ENCODE data around the gene DCDC2. TPM values are rescaled to one million over a fixed set of nuclear protein-coding genes. Genes with fewer than 3 reads are reported as not detected.

Gene DCDC2
- total and polyA plus RNA-seq, 7 donors, result under 0.01 to 1.6 (median 0.53) TPM; not detected in 3

- intact Hi-C loops (cut with DNase I), result no loop called here
- peak; percentile 80 for DNase-seq
- Histone ChIP-seq H3K9me3 (no peaks in the 10 kb centered on the region), H3K4me1 (no peaks in the 10 kb centered on the region), H3K27me3 (no peaks in the 10 kb centered on the region), H3K36me3 (no peaks in the 10 kb centered on the region), H3K4me3 (no peak overlapping the region), H3K27ac (no peak overlapping the region)
- no peak for TF ChIP-seq POLR2A (IDR thresholded peaks at IDR 0.05)
- TF ChIP-seq, protein P1, sequence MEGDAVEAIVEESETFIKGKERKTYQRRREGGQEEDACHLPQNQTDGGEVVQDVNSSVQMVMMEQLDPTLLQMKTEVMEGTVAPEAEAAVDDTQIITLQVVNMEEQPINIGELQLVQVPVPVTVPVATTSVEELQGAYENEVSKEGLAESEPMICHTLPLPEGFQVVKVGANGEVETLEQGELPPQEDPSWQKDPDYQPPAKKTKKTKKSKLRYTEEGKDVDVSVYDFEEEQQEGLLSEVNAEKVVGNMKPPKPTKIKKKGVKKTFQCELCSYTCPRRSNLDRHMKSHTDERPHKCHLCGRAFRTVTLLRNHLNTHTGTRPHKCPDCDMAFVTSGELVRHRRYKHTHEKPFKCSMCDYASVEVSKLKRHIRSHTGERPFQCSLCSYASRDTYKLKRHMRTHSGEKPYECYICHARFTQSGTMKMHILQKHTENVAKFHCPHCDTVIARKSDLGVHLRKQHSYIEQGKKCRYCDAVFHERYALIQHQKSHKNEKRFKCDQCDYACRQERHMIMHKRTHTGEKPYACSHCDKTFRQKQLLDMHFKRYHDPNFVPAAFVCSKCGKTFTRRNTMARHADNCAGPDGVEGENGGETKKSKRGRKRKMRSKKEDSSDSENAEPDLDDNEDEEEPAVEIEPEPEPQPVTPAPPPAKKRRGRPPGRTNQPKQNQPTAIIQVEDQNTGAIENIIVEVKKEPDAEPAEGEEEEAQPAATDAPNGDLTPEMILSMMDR (IDR thresholded peaks at IDR 0.05), result no peak
- no peak for TF ChIP-seq POLR2AphosphoS5 (IDR thresholded peaks at IDR 0.05)
- TF ChIP-seq EP300 (IDR thresholded peaks at IDR 0.05), result no peak
- WGBS, 2 donors, result 84 to 87% methylated on average over 13 of the region's 13 CpGs
These were observed 217.3 kb downstream of the DCDC2 start for GRCh38 chr6:24140591-24140990.

DNA sequence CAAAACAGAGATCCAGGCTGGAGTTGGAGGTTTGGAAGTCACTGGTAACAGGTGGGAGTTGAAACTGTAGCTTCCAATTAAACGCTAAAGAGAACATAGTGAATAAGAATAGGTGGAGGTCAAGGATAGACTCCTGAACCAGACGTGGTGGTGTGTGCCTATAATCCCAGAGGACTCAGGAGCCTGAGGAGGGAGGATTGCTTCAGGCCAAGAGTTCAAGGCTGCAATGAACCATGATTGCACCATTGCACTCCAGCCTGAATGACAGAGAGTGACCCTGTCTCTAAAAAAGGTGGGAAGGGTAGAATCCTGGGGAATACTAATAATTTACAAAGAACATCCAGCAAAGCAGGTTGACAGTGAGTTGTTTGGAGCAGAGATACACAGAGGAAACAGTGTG, 218.2 kb downstream of the DCDC2 start:
- no peaks in the 10 kb centered on the region for H3K4me1 ChIP-seq
- intact Hi-C loops (cut with DNase I), result no loop called here
- H3K27ac ChIP-seq, result no peak overlapping the region
- no peaks in the 10 kb centered on the region for H3K27me3 ChIP-seq
- TF ChIP-seq EP300 (IDR thresholded peaks at IDR 0.05) (no peak), POLR2AphosphoS5 (IDR thresholded peaks at IDR 0.05) (no peak)
- TF ChIP-seq, protein P1 (IDR thresholded peaks at IDR 0.05), result no peak
- DNase-seq, result no peak
- WGBS, 2 donors, result 61 to 72% methylated on average over 2 of the region's 2 CpGs
- no peaks in the 10 kb centered on the region for H3K36me3 ChIP-seq
- no peaks in the 10 kb centered on the region for H3K9me3 ChIP-seq
- H3K4me3 ChIP-seq, result no peak overlapping the region

DNA sequence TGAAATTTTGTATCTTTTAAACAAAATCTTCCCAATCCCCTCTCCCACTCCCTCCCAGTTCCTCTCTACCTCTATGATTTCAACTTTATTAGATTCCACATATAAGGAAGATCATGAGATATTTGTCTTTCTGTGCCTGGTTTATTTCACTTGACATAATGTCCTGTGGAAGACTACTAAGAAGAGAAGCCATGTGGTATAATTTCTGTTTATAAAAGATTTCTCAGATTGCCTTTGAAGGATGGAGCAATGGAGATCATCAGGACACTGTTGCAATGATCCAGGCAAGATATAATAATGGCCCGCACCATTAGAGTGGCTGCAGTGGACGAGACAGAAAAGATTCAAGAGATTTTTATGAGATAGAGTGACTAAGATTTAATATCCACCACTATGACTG, 218.8 kb downstream of the DCDC2 start:
- no peak for DNase-seq
- WGBS, 2 donors, result 70 to 75% methylated on average over 2 of the region's 2 CpGs
- intact Hi-C loops (cut with DNase I), result no loop called here
- H3K4me3 ChIP-seq, result no peak overlapping the region
- no peaks in the 10 kb centered on the region for H3K9me3 ChIP-seq
- TF ChIP-seq POLR2AphosphoS5 (IDR thresholded peaks at IDR 0.05) (no peak), EP300 (IDR thresholded peaks at IDR 0.05) (no peak)
- TF ChIP-seq, protein P1 (IDR thresholded peaks at IDR 0.05), result no peak
- no peaks in the 10 kb centered on the region for H3K36me3 ChIP-seq
- H3K27me3 ChIP-seq, result no peaks in the 10 kb centered on the region
- H3K4me1 ChIP-seq, result no peaks in the 10 kb centered on the region
- no peak overlapping the region for H3K27ac ChIP-seq

DNA sequence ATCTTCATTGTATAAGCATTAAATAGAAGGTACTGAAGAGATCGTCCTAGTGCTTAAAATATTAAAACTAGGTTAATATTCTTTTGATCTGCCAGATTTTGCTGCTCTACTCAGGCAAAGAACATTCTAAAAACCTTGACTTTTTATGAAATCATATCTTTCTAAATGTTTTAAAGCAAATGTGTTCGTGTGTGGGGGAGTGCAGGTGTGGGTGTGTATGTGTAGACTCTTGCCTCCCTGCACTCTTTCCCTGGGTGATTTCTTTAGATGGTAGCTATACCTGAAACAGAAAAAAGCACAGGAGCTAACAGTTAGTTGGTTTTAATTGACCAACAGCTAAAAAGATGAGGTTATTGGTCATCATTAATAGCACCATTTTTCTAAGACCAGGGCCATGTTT, 226.1 kb downstream of the DCDC2 start:
- WGBS, 2 donors, result 59 to 82% methylated on average over 2 of the region's 2 CpGs
- Histone ChIP-seq H3K4me1 (peaks cover 0 to under 1% (median 0%) of the 10 kb centered on the region in 4 donors), H3K36me3 (no peaks in the 10 kb centered on the region), H3K4me3 (no peak overlapping the region), H3K27ac (no peak overlapping the region), H3K27me3 (no peaks in the 10 kb centered on the region), H3K9me3 (no peaks in the 10 kb centered on the region)
- intact Hi-C loops (cut with DNase I), result no loop called here
- no peak for TF ChIP-seq POLR2AphosphoS5 (IDR thresholded peaks at IDR 0.05)
- TF ChIP-seq, protein P1 (IDR thresholded peaks at IDR 0.05), result no peak
- no peak for TF ChIP-seq EP300 (IDR thresholded peaks at IDR 0.05)
- no peak for TF ChIP-seq POLR2A (IDR thresholded peaks at IDR 0.05)
- no peak for DNase-seq

- intact Hi-C loops (cut with DNase I), result no loop called here
- Histone ChIP-seq H3K27ac (no peak overlapping the region), H3K27me3 (peaks cover 0 to 16% (median 0%) of the 10 kb centered on the region in 3 donors), H3K4me3 (no peak overlapping the region), H3K4me1 (peaks cover 0 to 4% (median 2%) of the 10 kb centered on the region in 4 donors), H3K36me3 (no peaks in the 10 kb centered on the region), H3K9me3 (no peaks in the 10 kb centered on the region)
- TF ChIP-seq POLR2A (IDR thresholded peaks at IDR 0.05) (no peak), EP300 (IDR thresholded peaks at IDR 0.05) (no peak), POLR2AphosphoS5 (IDR thresholded peaks at IDR 0.05) (no peak)
- TF ChIP-seq, protein P1 (IDR thresholded peaks at IDR 0.05), result no peak
- DNase-seq, result no peak
- 79 to 83% methylated on average over 2 of the region's 2 CpGs for WGBS, 2 donors
These were observed 230.5 kb downstream of the DCDC2 start for GRCh38 chr6:24127316-24127715.

All from sigmoid colon (tissue), 7 donors.